Osteocyte (in vitro differentiated cells): ENCODE data around the gene HOXA3. TPM values are rescaled to one million over a fixed set of nuclear protein-coding genes. Genes with fewer than 3 reads are reported as not detected.

Experiments
- DNase-seq: peaks from one replicate; pipeline ENCODE4 v3.0.0; 2021; ENCODE audit warnings: mixed read lengths; ENCODE audit not compliant: unreplicated experiment; ENCODE audit errors: extremely low spot score
- H3K27ac Mint-ChIP-seq: one replicate; pipeline ENCODE4 v1.8.0; 2021; ENCODE audit warnings: mild to moderate bottlenecking, mixed read lengths; ENCODE audit not compliant: unreplicated experiment
- H3K27me3 Mint-ChIP-seq: one replicate; pipeline ENCODE4 v1.8.0; 2021; ENCODE audit warnings: mixed read lengths; ENCODE audit not compliant: unreplicated experiment
- H3K36me3 Mint-ChIP-seq: one replicate; pipeline ENCODE4 v1.8.0; 2021; ENCODE audit warnings: mixed read lengths; ENCODE audit not compliant: unreplicated experiment
- H3K4me1 Mint-ChIP-seq: one replicate; pipeline ENCODE4 v1.8.0; 2021; ENCODE audit warnings: mixed read lengths; ENCODE audit not compliant: unreplicated experiment
- H3K4me3 Mint-ChIP-seq: one replicate; pipeline ENCODE4 v1.8.0; 2021; ENCODE audit warnings: mild to moderate bottlenecking, moderate library complexity, mixed read lengths; ENCODE audit not compliant: unreplicated experiment
- H3K9me3 Mint-ChIP-seq: one replicate; pipeline ENCODE4 v1.8.0; 2021; ENCODE audit warnings: mixed read lengths; ENCODE audit not compliant: unreplicated experiment
- CTCF ChIP-seq: fragments of 200-600 bp; sonication (generic); IDR thresholded peaks from 2 replicates; pipeline ENCODE4 v1.5.0; 2021; ENCODE audit warnings: antibody characterized with exemption, mild to moderate bottlenecking, moderate library complexity
- total RNA-seq: library from RNA; stranded (reverse); gene quantifications from 2 replicates; pipeline ENCODE4 v1.2.1, GENCODE V29; 2021

Gene HOXA3
- total RNA-seq, 1 donor from 2014 or later: not detected

GRCh38 chr7:27143023-27143949, 9.1 kb downstream of the HOXA3 start, which contains the start of gene HOXA5:
TSS of gene HOXA5 (minus strand) at chr7:27143681. CDS start at chr7:27143607, 74 bp downstream.
- Mint-ChIP-seq H3K4me3 (peak within 1 kb of the TSS; percentile 14), H3K27ac (no peak within 1 kb of the TSS), H3K9me3 (no peaks in the 10 kb centered on the region), H3K36me3 (peaks cover 2% of the 10 kb centered on the region), H3K27me3 (peaks cover 87% of the 10 kb centered on the region), H3K4me1 (peaks cover 8% of the 10 kb centered on the region)
- DNase-seq: no peak
- peak; percentile 30 for TF ChIP-seq CTCF

DNA sequence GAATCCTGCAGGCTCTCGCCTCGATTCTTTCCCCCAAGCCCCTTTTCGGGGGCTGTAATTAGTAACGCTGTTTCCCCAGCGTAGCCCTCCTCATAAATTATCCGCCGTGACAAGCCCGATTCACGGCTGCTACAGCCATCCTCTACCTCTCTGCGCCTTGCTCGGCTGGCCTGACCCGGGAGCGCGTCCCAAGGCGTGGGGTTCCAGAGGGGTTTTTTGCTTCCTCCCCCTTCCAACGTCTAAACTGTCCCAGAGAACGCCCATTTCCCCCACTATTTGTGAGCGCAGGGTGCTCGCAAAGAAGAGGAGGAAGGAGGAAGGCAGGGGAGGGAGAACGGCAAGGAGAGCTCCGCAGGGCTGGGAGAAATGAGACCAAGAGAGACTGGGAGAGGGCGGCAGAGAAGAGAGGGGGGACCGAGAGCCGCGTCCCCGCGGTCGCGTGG, 9.8 kb downstream of the HOXA3 start:
- Mint-ChIP-seq H3K36me3 (no peaks in the 10 kb centered on the region), H3K27me3 (peaks cover 90% of the 10 kb centered on the region), H3K4me1 (peaks cover 8% of the 10 kb centered on the region), H3K9me3 (no peaks in the 10 kb centered on the region), H3K27ac (no peak overlapping the region), H3K4me3 (peak overlapping the region; percentile 14)
- no peak for TF ChIP-seq CTCF
- DNase-seq: no peak

DNA sequence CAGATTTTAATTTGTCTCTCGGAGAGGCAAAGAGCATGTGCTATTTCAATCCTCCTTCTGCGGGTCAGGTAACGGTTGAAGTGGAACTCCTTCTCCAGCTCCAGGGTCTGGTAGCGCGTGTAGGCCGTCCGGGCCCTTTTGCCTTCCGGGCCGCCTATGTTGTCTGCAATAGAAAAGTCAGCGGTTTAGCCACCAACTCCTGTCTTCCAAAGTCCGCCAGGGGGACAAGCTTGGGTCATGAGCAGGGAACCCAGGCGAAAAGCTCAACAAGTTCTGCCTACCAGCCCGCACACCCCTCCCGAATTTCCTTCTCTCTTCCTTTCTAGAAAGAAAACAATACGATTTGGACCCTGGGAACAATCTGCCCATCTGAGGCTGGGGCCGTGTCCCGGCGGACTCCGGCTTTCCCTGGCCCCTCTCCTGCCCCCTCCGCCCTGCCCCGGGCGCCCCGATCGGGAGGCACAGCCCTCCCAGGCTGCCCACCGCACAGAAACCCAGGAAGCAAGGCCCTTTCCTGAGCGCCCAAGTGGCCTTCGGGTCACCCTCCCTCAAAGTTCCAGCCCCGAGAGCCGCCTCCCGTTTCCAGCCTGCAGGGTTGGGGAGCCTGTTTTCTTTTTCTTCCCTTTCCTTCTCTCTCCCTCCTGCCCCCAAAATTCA, 10.3 kb downstream of the HOXA3 start:
- H3K9me3 Mint-ChIP-seq: no peaks in the 10 kb centered on the region
- H3K27ac Mint-ChIP-seq: no peak overlapping the region
- peaks cover 90% of the 10 kb centered on the region for H3K27me3 Mint-ChIP-seq
- DNase-seq: no peak
- H3K4me3 Mint-ChIP-seq: peak overlapping the region; percentile 14
- no peaks in the 10 kb centered on the region for H3K36me3 Mint-ChIP-seq
- H3K4me1 Mint-ChIP-seq: peaks cover 8% of the 10 kb centered on the region
- TF ChIP-seq CTCF: no peak

DNA sequence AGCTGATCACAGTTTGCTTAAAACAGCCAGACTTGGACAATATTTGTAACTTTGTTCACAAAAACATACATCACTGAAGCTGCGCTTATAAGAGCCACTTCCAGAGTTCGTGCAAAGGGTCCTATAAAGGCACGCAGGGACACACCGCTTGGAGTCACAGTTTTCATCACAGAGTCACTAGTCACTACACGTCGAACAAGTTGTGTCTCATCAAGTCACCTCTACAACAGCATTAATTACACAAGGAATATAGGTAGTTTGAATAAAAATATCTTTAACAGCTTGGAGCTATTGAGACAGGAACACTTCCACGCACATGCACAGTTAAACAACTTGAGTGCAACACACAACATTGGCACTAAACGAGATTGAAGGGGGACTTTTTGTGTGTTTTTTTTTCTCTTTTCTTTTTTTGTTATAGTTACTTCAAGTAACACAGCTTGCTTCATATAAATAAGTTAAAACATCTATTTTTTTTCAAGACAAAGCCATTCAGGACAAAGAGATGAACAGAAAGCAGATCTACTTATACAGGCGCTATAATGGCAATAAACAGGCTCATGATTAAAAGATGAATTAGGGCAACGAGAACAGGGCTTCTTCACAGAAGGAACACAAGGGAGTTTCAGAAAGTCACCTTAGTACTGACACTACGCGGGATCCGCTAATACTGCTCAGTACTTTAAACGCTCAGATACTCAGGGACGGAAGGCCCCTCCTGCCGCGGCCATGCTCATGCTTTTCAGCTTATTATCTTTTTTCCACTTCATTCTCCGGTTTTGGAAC, 11.1 kb downstream of the HOXA3 start:
- Mint-ChIP-seq H3K36me3 (no peaks in the 10 kb centered on the region), H3K9me3 (no peaks in the 10 kb centered on the region), H3K27ac (no peak overlapping the region), H3K27me3 (peaks cover 90% of the 10 kb centered on the region), H3K4me1 (peaks cover 8% of the 10 kb centered on the region), H3K4me3 (no peak overlapping the region)
- TF ChIP-seq CTCF: no peak
- DNase-seq: no peak
